ENCODE measurements around the gene SLC45A1. TPM values are rescaled to one million over a fixed set of nuclear protein-coding genes. Genes with fewer than 3 reads are reported as not detected.
"Not testable (repeated sequence)": the region's sequence is repeated elsewhere in the genome, so short reads cannot be mapped to it uniquely, and the experiment has no call there.

The SLC45A1 gene
- total RNA-seq (0.28 and 0.42 TPM in 2 replicates), polyA plus RNA-seq (0.34 and 0.79 TPM in 2 replicates)

DNA sequence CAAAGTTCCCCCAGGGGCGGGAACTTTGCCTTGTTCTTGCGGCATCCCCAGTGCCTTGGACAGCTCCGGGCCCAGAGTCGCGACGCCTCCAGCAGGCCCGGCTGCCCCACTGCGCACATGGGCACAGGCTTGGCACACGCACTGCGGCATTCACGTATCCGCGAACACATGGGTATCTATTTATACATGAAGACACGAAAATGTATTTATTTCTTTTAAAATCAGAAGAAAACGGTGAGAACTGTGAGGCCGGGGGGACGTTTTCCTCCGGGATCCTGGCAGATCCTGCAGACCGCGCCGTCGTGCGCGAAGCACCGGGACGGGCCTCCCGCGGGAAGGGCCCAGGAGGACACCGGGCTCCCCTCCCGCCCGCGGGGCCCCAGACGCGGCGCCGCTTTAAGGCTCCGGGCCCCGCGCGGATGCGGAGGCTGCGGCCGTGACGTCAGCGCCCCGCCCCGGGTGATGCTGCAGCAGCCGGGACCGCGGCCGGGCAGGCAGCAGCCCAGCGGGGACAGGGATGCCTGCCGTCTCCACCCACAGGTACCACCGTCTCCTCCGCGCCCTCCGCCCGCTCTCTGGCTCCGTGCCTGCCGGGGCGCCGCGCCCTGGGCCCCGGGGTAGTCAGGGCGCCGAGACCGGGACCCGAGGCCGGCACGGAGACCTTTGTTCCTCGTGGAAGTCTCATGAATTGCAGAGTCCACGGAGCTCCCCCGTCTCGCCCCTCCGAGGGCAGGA lies at the start of gene SLC45A1:
TSS of gene SLC45A1 (plus strand) at position 468 of the 735 bp plus-strand sequence. CDS start 6,216 bp downstream, outside the sequence.
- Histone ChIP-seq H3K4me1 (ENCODE audit: low read depth) (no peaks in the 10 kb centered on the region), H3K27me3 (peaks cover 54% of the 10 kb centered on the region), H3K36me3 (no peaks in the 10 kb centered on the region), H3K27ac (no peak within 1 kb of the TSS), H3K4me3 (peak within 1 kb of the TSS; percentile 25), H3K9me3 (ENCODE audit: low read depth) (no peaks in the 10 kb centered on the region)
- TF ChIP-seq, protein P1, sequence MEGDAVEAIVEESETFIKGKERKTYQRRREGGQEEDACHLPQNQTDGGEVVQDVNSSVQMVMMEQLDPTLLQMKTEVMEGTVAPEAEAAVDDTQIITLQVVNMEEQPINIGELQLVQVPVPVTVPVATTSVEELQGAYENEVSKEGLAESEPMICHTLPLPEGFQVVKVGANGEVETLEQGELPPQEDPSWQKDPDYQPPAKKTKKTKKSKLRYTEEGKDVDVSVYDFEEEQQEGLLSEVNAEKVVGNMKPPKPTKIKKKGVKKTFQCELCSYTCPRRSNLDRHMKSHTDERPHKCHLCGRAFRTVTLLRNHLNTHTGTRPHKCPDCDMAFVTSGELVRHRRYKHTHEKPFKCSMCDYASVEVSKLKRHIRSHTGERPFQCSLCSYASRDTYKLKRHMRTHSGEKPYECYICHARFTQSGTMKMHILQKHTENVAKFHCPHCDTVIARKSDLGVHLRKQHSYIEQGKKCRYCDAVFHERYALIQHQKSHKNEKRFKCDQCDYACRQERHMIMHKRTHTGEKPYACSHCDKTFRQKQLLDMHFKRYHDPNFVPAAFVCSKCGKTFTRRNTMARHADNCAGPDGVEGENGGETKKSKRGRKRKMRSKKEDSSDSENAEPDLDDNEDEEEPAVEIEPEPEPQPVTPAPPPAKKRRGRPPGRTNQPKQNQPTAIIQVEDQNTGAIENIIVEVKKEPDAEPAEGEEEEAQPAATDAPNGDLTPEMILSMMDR (IDR thresholded peaks at IDR 0.05; ENCODE audit: low read depth, low read length): no peak
- peak; percentile 63 to 79 for DNase-seq (ENCODE audit: low read depth in 1 of 2, low spot score in 1 of 2)

GRCh38 chr1:8273036-8273435 lies 44.9 kb upstream of the SLC45A1 start:
- no peak for DNase-seq (ENCODE audit: low read depth in 1 of 2, low spot score in 1 of 2)
- Histone ChIP-seq H3K4me1 (ENCODE audit: low read depth) (no peaks in the 10 kb centered on the region), H3K9me3 (ENCODE audit: low read depth) (no peaks in the 10 kb centered on the region), H3K27me3 (no peaks in the 10 kb centered on the region), H3K27ac (no peak overlapping the region), H3K36me3 (no peaks in the 10 kb centered on the region), H3K4me3 (no peak overlapping the region)
- TF ChIP-seq, protein P1 (IDR thresholded peaks at IDR 0.05; ENCODE audit: low read depth, low read length): no peak

GRCh38 chr1:8274352-8274751 lies 43.6 kb upstream of the SLC45A1 start:
- Histone ChIP-seq H3K36me3 (no peaks in the 10 kb centered on the region), H3K27ac (no peak overlapping the region), H3K27me3 (no peaks in the 10 kb centered on the region), H3K9me3 (ENCODE audit: low read depth) (no peaks in the 10 kb centered on the region), H3K4me1 (ENCODE audit: low read depth) (no peaks in the 10 kb centered on the region), H3K4me3 (no peak overlapping the region)
- DNase-seq (ENCODE audit: low read depth in 1 of 2, low spot score in 1 of 2): no peak
- TF ChIP-seq, protein P1 (IDR thresholded peaks at IDR 0.05; ENCODE audit: low read depth, low read length): no peak

- H3K36me3 ChIP-seq: no peaks in the 10 kb centered on the region
- no peak overlapping the region for H3K4me3 ChIP-seq
- H3K27ac ChIP-seq: no peak overlapping the region
- TF ChIP-seq, protein P1 (IDR thresholded peaks at IDR 0.05; ENCODE audit: low read depth, low read length): no peak
- H3K27me3 ChIP-seq: no peaks in the 10 kb centered on the region
- H3K4me1 ChIP-seq (ENCODE audit: low read depth): no peaks in the 10 kb centered on the region
- DNase-seq (ENCODE audit: low read depth in 1 of 2, low spot score in 1 of 2): no peak
- H3K9me3 ChIP-seq (ENCODE audit: low read depth): no peaks in the 10 kb centered on the region
Measured at GRCh38 chr1:8276173-8276914, 41.6 kb upstream of the SLC45A1 start.

DNA sequence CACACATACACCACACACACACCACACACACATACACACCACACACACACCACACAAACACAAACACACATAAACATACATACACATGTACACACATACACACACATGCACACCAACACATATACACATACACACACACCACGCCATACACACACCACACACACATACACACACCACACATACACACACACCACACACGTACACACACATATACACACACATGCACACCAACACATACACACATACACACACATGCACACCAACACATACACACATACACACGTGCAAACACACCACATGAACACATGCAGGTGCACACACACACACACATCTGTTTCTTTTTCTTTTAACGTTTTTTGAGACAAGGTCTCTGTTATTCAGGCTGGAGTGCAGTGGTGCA lies 41.0 kb upstream of the SLC45A1 start:
- TF ChIP-seq, protein P1 (IDR thresholded peaks at IDR 0.05; ENCODE audit: low read depth, low read length): no peak
- no peaks in the 10 kb centered on the region for H3K4me1 ChIP-seq (ENCODE audit: low read depth)
- H3K27me3 ChIP-seq: no peaks in the 10 kb centered on the region
- H3K9me3 ChIP-seq (ENCODE audit: low read depth): no peaks in the 10 kb centered on the region
- H3K36me3 ChIP-seq: no peaks in the 10 kb centered on the region
- DNase-seq (ENCODE audit: low read depth in 1 of 2, low spot score in 1 of 2): no peak
- no peak overlapping the region for H3K4me3 ChIP-seq
- no peak overlapping the region for H3K27ac ChIP-seq

- H3K36me3 ChIP-seq; DNase-seq (ENCODE audit: low read depth in 1 of 2, low spot score in 1 of 2); H3K27me3 ChIP-seq; H3K4me3 ChIP-seq; H3K9me3 ChIP-seq (ENCODE audit: low read depth); H3K27ac ChIP-seq; H3K4me1 ChIP-seq (ENCODE audit: low read depth): not testable (repeated sequence)
Measured at GRCh38 chr1:8278677-8279076, 39.2 kb upstream of the SLC45A1 start.

Data from cardiac muscle cell (in vitro differentiated cells and primary cell).